ENCODE results near the gene GNRHR. TPM values are rescaled to one million over a fixed set of nuclear protein-coding genes. Genes with fewer than 3 reads are reported as not detected.
"Not testable (repeated sequence)": the region's sequence is repeated elsewhere in the genome, so short reads cannot be mapped to it uniquely, and the experiment has no call there.

GNRHR gene
- total RNA-seq, 2 donors from 2014 or later: not detected

DNA sequence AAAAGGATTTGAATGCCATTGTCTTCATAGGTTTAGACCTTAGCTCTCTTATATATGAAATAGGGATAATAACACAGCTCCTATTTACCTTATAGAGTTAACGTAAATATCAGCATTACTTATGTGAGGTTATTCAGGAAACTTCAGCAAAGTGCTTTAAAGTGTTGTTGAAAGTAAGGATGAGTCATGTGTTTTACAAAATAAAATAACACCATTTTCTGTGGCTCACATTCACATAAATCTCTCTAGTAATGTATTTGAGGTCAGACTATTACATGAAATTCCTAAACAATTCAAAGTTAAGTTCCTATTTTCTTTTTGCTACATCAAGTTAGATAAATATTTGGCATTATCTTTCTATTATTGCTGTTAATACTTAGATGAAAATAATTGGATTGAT is 2.9 kb downstream of the GNRHR start:
- DNase-seq: no peak
- Mint-ChIP-seq H3K4me1 (ENCODE audit: low read depth) (peaks cover 10% of the 10 kb centered on the region), H3K27ac (no peak overlapping the region), H3K4me3 (no peak overlapping the region), H3K36me3 (ENCODE audit: insufficient read depth in 2 of 2) (no peaks in the 10 kb centered on the region), H3K9me3 (no peaks in the 10 kb centered on the region), H3K27me3 (ENCODE audit: low read depth) (no peaks in the 10 kb centered on the region)
- no peak for ATAC-seq (replicated peaks in 1 of 2)

DNA sequence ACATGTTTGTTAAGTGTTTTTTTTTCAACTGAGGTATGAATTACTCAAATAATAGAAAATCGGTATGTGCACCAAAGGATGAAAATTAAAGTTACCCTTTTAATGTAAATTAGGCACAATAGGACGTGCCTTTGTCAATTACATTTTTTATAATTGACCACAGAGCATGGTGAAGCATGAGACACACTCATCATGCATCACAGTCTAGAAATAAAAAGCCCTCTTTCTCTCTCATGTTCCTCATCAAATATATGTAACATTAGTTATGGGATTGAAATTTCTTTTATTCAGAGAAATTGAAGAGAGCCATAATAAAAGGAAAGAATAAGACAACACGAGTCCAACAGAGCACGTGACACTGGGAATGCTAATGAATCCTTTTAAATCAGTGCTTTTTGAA is 3.5 kb downstream of the GNRHR start:
- Mint-ChIP-seq H3K9me3 (no peaks in the 10 kb centered on the region), H3K36me3 (ENCODE audit: insufficient read depth in 2 of 2) (no peaks in the 10 kb centered on the region)
- ATAC-seq (replicated peaks in 1 of 2): no peak

DNA sequence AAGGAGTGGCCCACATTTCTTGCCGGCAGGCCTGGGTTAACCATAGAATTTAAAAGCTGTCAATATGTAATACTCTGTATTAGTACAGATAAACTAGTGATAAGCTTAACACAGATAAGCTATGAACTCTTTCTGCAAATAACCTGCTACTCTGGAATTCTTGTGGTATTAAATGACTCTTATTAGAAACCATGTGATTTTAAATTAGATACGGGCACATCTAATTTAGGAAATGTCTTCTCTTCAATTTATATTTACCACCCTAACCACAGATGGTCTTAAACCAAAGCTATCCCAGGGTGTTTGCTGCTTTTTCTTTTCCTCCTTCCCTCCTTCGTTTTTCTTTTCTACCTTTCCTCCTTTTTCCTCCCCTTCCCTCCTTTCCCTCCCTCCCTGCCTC is 4.9 kb downstream of the GNRHR start:
- DNase-seq (no peak), ATAC-seq (replicated peaks in 1 of 2) (no peak)
- Mint-ChIP-seq H3K36me3 (ENCODE audit: insufficient read depth in 2 of 2) (no peaks in the 10 kb centered on the region), H3K9me3 (no peaks in the 10 kb centered on the region), H3K27ac (no peak overlapping the region), H3K27me3 (ENCODE audit: low read depth) (no peaks in the 10 kb centered on the region), H3K4me1 (ENCODE audit: low read depth) (peaks cover 10% of the 10 kb centered on the region), H3K4me3 (no peak overlapping the region)

More for the DNA sequence above, 3.5 kb downstream of the GNRHR start:
- Mint-ChIP-seq H3K27ac (no peak overlapping the region), H3K4me3 (no peak overlapping the region), H3K4me1 (ENCODE audit: low read depth) (peaks cover 10% of the 10 kb centered on the region), H3K27me3 (ENCODE audit: low read depth) (no peaks in the 10 kb centered on the region)
- no peak for DNase-seq

DNA sequence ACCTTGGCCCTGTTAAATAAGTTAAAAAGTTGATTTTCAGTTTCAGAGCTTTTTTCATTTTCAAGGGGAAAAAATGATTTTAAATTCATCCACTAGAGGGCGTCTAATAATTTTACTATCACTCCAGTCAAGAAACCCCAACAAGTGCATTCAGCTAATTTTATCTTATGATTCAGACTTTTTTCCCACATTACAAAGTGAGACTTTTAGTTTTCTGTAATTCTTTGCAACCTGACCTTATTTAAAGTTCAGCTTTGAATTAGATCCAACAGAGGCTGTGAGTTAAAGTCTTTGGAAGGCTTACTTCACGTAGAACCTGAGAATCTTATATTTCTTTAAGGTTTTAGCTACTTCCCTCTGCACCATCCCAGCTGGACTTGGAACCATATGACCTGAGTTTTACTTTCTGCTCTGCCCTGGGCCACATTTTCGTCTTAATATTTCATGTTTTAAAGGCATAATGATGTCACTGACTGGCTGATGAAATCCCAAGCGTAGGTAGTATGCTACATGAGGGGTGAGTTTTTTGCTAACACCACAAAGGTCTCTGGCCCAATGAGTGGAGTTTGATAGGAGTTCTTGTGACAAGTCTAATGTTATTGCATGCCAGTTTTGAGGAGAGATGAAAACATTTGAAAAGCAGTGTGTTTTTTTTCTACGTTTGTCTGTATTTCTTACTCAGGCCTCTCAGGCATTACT is 7.2 kb downstream of the GNRHR start:
- no peaks in the 10 kb centered on the region for H3K9me3 Mint-ChIP-seq
- no peaks in the 10 kb centered on the region for H3K36me3 Mint-ChIP-seq (ENCODE audit: insufficient read depth in 2 of 2)
- H3K27ac Mint-ChIP-seq: no peak overlapping the region

DNA sequence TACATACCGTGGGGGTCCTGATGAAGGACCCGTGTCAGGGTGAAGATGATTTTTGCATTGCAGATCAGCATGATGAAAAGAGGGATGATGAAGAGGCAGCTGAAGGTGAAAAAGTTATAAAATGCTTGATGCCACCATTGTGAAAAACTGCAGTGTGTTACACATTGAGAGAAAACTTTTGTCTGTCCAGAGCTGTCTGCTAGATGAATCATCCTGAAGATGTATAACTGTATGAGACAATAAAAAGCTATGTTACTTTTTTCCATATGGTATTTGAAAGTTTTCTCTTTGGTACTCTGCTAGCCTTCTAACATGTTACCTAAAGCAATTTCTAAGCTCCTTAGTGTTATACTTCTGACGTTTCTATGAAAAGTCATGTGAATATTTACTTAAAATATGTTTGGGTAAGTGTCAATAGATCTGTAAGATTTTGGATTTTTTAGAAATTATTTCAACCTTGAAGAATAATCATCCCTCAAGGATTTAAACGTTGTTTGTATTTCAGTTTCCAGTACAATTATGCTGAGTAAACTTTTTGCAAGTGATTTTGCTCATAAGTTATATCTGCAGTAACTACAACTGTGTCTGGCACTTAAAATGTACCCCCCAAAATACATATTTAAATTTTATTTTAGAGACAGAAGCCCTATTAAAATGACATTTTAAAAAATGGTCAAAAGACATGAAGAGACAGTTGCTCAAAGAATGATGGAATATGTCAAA is 9.5 kb downstream of the GNRHR start:
- no peak overlapping the region for H3K27ac Mint-ChIP-seq
- H3K4me3 Mint-ChIP-seq: no peak overlapping the region

More for the DNA sequence above, 7.2 kb downstream of the GNRHR start:
- DNase-seq: peak in 1 of 2 donors; percentile 5
- ATAC-seq (replicated peaks in 1 of 2): peak; percentile 32 to 45
- peak overlapping the region in 1 of 2 donors; percentile 23 for H3K4me3 Mint-ChIP-seq
- H3K4me1 Mint-ChIP-seq (ENCODE audit: low read depth): peaks cover 16% of the 10 kb centered on the region
- no peaks in the 10 kb centered on the region for H3K27me3 Mint-ChIP-seq (ENCODE audit: low read depth)

DNA sequence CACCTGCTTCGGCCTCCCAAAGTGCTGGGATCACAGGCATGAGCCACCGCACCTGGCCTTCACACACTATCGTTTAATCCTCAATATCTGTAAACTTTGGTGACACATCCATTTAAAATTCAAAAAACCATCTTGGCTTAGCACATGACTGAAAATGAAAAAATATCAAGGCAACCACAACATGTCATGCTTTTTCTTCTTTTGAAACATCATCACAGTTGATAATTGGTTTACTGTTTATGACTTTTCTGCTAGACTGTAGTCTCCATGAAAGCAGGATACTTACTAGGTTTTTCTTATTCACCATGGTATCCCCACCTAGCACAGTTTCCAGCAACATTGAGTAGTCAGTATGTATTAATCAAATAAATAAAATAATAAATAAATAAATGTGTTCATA is 11.0 kb downstream of the GNRHR start:
- Mint-ChIP-seq H3K4me1 (ENCODE audit: low read depth) (peaks cover 16% of the 10 kb centered on the region), H3K4me3 (no peak overlapping the region), H3K27ac (no peak overlapping the region), H3K27me3 (ENCODE audit: low read depth) (no peaks in the 10 kb centered on the region), H3K9me3 (no peaks in the 10 kb centered on the region), H3K36me3 (ENCODE audit: insufficient read depth in 2 of 2) (no peaks in the 10 kb centered on the region)
- no peak for DNase-seq
- ATAC-seq (replicated peaks in 1 of 2): peak; percentile 51 to 53

More for the DNA sequence above, 9.5 kb downstream of the GNRHR start:
- DNase-seq (no peak), ATAC-seq (replicated peaks in 1 of 2) (no peak)
- Mint-ChIP-seq H3K4me1 (ENCODE audit: low read depth) (peaks cover 16% of the 10 kb centered on the region), H3K36me3 (ENCODE audit: insufficient read depth in 2 of 2) (no peaks in the 10 kb centered on the region), H3K27me3 (ENCODE audit: low read depth) (no peaks in the 10 kb centered on the region), H3K9me3 (no peaks in the 10 kb centered on the region)

DNA sequence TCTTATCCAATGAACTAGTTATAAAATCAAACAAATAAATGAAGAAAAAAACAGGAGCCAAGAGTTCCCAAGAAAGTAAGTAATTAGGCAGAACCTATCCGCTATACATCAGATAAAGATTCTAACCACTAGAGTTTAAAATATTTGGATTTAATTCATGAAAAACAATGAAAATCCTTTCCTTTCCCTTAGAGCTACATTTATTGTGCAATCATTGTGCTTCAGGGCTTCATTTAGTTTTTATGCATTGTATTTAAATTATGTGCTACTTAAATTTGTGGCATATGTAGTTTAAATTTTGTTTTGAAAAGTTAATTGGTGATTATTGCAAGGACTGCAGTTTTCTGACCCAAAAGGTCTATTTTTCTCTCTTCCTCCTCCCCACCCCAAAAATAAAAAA is 17.9 kb downstream of the GNRHR start:
- no peaks in the 10 kb centered on the region for H3K27me3 Mint-ChIP-seq (ENCODE audit: low read depth)
- no peaks in the 10 kb centered on the region for H3K4me1 Mint-ChIP-seq (ENCODE audit: low read depth)
- no peak overlapping the region for H3K27ac Mint-ChIP-seq
- ATAC-seq (replicated peaks in 1 of 2): no peak
- H3K9me3 Mint-ChIP-seq: no peaks in the 10 kb centered on the region
- no peak overlapping the region for H3K4me3 Mint-ChIP-seq
- no peak for DNase-seq
- peaks cover 0 to 3% of the 10 kb centered on the region in 2 donors for H3K36me3 Mint-ChIP-seq (ENCODE audit: insufficient read depth in 2 of 2)

DNA sequence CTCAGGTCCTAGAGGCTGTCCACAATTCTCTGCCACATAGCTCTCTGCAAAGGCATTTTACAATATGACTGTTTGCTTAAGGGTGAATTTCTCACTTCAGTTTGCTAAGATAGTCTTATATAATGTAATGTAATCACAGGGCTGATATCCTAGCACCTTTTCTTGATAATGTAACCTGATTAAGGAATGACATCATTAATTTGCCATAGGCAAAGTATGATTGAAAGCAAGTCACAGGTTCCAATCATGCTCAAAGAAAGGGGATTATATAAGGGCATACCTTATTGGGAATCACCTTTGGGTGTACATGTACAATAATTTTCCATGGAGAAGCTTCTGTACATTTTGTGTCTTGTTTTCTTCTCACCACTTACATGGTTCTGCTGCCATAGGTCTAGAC is 18.9 kb downstream of the GNRHR start:
- Mint-ChIP-seq H3K27me3 (ENCODE audit: low read depth) (no peaks in the 10 kb centered on the region), H3K36me3 (ENCODE audit: insufficient read depth in 2 of 2) (peaks cover 0 to 3% of the 10 kb centered on the region in 2 donors), H3K9me3 (no peaks in the 10 kb centered on the region), H3K27ac (no peak overlapping the region), H3K4me1 (ENCODE audit: low read depth) (no peaks in the 10 kb centered on the region), H3K4me3 (no peak overlapping the region)
- DNase-seq (no peak), ATAC-seq (replicated peaks in 1 of 2) (no peak)

DNA sequence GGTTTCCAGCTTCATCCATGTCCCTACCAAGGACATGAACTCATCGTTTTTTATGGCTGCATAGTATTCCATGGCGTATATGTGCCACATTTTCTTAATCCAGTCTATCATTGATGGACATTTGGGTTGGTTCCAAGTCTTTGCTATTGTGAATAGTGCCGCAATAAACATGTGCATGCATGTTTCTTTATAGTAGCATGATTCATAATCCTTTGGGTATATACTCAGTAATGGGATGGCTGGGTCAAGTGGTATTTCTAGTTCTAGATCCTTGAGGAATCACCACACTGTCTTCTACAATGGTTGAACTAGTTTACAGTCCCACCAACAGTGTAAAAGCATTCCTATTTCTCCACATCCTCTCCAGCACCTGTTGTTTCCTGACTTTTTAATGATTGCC is 23.7 kb downstream of the GNRHR start:
- ATAC-seq (replicated peaks in 1 of 2); DNase-seq: not testable (repeated sequence)

DNA sequence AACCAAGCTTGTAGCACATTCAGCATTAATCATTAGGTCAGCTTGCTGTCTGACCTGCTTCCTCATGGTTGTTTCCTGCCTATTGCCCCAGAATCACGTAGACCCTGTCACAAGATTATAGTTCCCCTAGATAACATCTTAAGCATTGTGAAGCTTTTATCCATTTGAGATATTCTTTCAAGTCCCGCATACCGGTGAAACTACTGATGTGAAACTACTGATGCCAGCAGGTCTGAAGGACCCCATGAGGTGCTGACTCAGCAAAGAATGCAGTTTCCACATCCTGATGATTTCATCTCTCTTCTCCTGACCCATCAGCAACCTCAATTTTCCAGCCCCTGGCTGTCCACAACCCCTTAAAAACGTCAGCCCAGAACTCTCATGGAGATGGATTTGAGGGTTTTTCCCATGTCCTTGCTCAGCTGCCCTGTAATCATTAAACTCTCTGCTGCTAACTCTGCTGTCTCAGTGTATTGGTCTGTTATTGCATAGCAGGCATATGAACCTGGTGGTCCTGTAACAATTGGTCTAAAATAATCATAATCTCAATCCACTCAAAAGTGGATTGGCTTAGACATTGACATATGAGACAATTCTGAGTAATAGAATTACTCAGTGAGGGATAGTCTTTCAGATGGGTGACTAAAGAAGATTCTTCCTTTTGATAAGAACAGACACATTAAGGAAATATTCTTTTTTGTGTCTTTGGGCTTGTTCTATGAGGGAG is 26.9 kb downstream of the GNRHR start:
- Mint-ChIP-seq H3K27me3 (ENCODE audit: low read depth) (no peaks in the 10 kb centered on the region), H3K27ac (no peak overlapping the region), H3K36me3 (ENCODE audit: insufficient read depth in 2 of 2) (peaks cover 2 to 16% of the 10 kb centered on the region in 2 donors), H3K4me1 (ENCODE audit: low read depth) (peaks cover 9% of the 10 kb centered on the region), H3K9me3 (peaks cover 0 to 2% of the 10 kb centered on the region in 2 donors), H3K4me3 (peak overlapping the region in 1 of 2 donors; percentile 1)
- no peak for DNase-seq
- peak; percentile 49 to 64 for ATAC-seq (replicated peaks in 1 of 2)

More for the DNA sequence above, 23.7 kb downstream of the GNRHR start:
- peaks cover 2 to 12% of the 10 kb centered on the region in 2 donors for H3K36me3 Mint-ChIP-seq (ENCODE audit: insufficient read depth in 2 of 2)
- H3K27ac Mint-ChIP-seq; H3K4me1 Mint-ChIP-seq (ENCODE audit: low read depth); H3K4me3 Mint-ChIP-seq; H3K27me3 Mint-ChIP-seq (ENCODE audit: low read depth); H3K9me3 Mint-ChIP-seq: not testable (repeated sequence)

DNA sequence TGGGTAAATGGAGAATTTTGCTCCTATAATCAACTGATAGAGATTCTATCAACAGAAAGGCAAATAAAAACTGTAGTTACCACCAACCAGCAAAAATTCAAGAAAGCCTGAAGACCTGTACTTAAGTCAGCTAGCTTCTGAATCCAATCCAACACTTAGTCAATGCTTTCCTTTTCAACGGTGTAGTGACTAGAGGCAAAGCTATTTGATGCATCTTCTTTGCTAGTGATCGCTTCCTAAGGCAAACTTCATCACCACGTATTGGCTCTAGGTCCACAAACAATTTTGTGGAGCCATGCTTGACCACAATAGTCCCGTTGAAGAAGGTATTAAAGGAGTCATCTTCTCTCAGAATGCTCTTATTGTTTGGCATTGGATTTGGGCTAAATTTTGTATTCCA is 28.2 kb downstream of the GNRHR start:
- DNase-seq (no peak), ATAC-seq (replicated peaks in 1 of 2) (no peak)
- peaks cover 2 to 15% of the 10 kb centered on the region in 2 donors for H3K36me3 Mint-ChIP-seq (ENCODE audit: insufficient read depth in 2 of 2)
- no peak overlapping the region for H3K4me3 Mint-ChIP-seq
- no peak overlapping the region for H3K27ac Mint-ChIP-seq
- H3K27me3 Mint-ChIP-seq (ENCODE audit: low read depth): no peaks in the 10 kb centered on the region
- H3K9me3 Mint-ChIP-seq: peaks cover 0 to 2% of the 10 kb centered on the region in 2 donors
- peaks cover 9% of the 10 kb centered on the region for H3K4me1 Mint-ChIP-seq (ENCODE audit: low read depth)

DNA sequence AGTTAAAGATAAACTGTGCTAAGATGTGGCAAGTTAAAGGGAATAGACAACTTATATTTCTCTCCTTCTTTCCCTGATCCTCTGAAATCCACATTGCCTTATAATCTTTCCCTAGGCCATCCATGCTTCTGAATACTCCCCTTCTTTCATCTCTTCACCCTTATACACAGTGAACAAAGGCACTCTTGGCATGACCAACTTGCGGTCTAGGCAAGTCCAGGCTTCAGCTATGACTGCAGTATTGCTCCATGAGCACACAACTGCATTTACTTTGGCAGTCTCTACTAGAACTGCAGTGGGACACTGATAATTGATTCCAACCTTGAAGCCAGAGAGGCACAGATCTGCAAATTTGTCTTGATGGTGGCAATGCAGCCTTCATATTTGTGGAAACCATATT is 29.1 kb downstream of the GNRHR start:
- Mint-ChIP-seq H3K27me3 (ENCODE audit: low read depth) (no peaks in the 10 kb centered on the region), H3K27ac (no peak overlapping the region), H3K4me1 (ENCODE audit: low read depth) (peaks cover 9% of the 10 kb centered on the region), H3K36me3 (ENCODE audit: insufficient read depth in 2 of 2) (peaks cover 2 to 19% of the 10 kb centered on the region in 2 donors), H3K9me3 (peaks cover 0 to 2% of the 10 kb centered on the region in 2 donors), H3K4me3 (no peak overlapping the region)
- DNase-seq (no peak), ATAC-seq (replicated peaks in 1 of 2) (no peak)

DNA sequence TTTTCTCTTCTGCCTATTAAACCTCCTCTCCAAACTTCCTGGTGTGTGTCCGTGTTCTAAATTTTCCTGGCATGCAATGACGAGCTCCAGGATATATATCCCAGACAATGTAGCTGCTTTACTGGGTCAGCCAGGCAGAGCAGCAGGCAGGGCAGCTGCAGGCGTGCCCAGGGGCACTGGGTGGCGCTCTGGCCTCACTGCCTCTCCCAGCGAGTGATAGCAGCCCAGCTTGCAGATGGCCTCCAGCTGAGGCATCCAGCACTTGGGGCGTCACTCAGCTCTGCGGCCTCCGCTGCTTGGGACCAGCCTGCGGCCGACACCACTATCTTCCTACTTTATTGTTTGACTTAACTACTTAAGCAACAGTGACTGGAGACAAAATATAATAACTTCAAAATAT is 30.2 kb downstream of the GNRHR start:
- Mint-ChIP-seq H3K36me3 (ENCODE audit: insufficient read depth in 2 of 2) (peaks cover 2 to 14% of the 10 kb centered on the region in 2 donors), H3K27me3 (ENCODE audit: low read depth) (no peaks in the 10 kb centered on the region), H3K27ac (no peak overlapping the region), H3K4me1 (ENCODE audit: low read depth) (peaks cover 9% of the 10 kb centered on the region), H3K4me3 (no peak overlapping the region), H3K9me3 (peaks cover 0 to 2% of the 10 kb centered on the region in 2 donors)
- ATAC-seq (replicated peaks in 1 of 2) (no peak), DNase-seq (no peak)

Measured in activated T-cell treated with anti-CD3 and anti-CD28 coated beads, Interleukin-2, amount 50 U/mL, for 72 hours (primary cell).